HCT116 (cell line): Measurements from ENCODE around the gene ASPG. TPM values are rescaled to one million over a fixed set of nuclear protein-coding genes. Genes with fewer than 3 reads are reported as not detected.

Source experiments
- ATAC-seq: fragments of 200-7000 bp; cut with Tn5 transposase; 2 replicates; pipeline ENCODE4 v1.9.1; 2020; ENCODE audit warnings: mild to moderate bottlenecking, moderate library complexity
- BruUV-seq: library from RNA; stranded (reverse); fragments of 400-500 nt; replicated peaks from 2 replicates; lab custom pipeline; 2021; lab: Mats Ljungman, UMichigan
- CTCF ChIA-PET: fragments of 300-600 bp; sonication (Branson Sonifier 250); formaldehyde crosslinking; loops from one replicate; lab custom pipeline; 2021; ENCODE audit warnings: antibody characterized with exemption; lab: Charles Lee
- POLR2A ChIA-PET: fragments of 300-600, 350-600 bp; sonication (Branson Sonifier 250); formaldehyde crosslinking; loops from one replicate; lab custom pipeline; 2021; ENCODE audit warnings: antibody characterized with exemption; lab: Charles Lee
- RAD21 ChIA-PET, 2 experiments: fragments of 300-600 bp; sonication (Branson Sonifier 250); formaldehyde crosslinking; loops; one replicate each; lab custom pipeline; 2023; ENCODE audit warnings: low total read pairs in 2 of 2; ENCODE audit not compliant: uncharacterized antibody in 2 of 2, unreplicated experiment in 2 of 2, low non-redundant PET in 1 of 2; lab: Charles Lee
- DNase-seq: peaks from one replicate; pipeline ENCODE4 v3.0.0-alpha.2; 2010; ENCODE audit warnings: low read depth, low spot score
- H2AFZ ChIP-seq: fragments of 200-600 bp; shearing (Covaris generic), sonication (generic); 2 replicates; pipeline ENCODE4 v1.6.1; 2017; ENCODE audit warnings: low read depth, mixed run types, mixed read lengths, antibody characterized with exemption, low read length; ENCODE audit not compliant: poor library complexity, severe bottlenecking
- H3K27ac ChIP-seq: 2 replicates; pipeline ENCODE4 v1.5.1; 2012; ENCODE audit warnings: low read depth, low read length
- H3K27me3 ChIP-seq: fragments of 200-600 bp; sonication (generic); 2 replicates; pipeline ENCODE4 v1.6.1; 2016; ENCODE audit warnings: mixed run types, low read length, mixed read lengths; ENCODE audit not compliant: insufficient read depth
- H3K36me3 ChIP-seq, 2 experiments: fragments of 200-500 bp in 1 of 2; fragments of 200-600 bp in 1 of 2; sonication (Bioruptor generic) in 1 of 2; sonication (generic) in 1 of 2; 2 replicates each; pipeline versions ENCODE4 v1.5.1 to v1.6.1; 2014 to 2016; ENCODE audit warnings: low read length in 2 of 2, inconsistent platforms in 1 of 2, mixed read lengths in 1 of 2, mixed run types in 1 of 2; ENCODE audit not compliant: insufficient read depth in 2 of 2, control insufficient read depth in 1 of 2
- H3K4me1 ChIP-seq, 2 experiments: fragments of 200-600 bp in 1 of 2; sonication (generic) in 1 of 2; 2 replicates each; pipeline versions ENCODE4 v1.5.1 to v1.6.1; 2012 to 2017; ENCODE audit warnings: low read length in 2 of 2, inconsistent platforms in 1 of 2, mild to moderate bottlenecking in 1 of 2, mixed read lengths in 1 of 2, mixed run types in 1 of 2, moderate library complexity in 1 of 2; ENCODE audit not compliant: insufficient read depth in 2 of 2, control insufficient read depth in 1 of 2
- H3K4me2 ChIP-seq: fragments of 200-600 bp; sonication (generic); 2 replicates; pipeline ENCODE4 v1.6.1; 2017; ENCODE audit warnings: mixed run types, low read length, mixed read lengths
- H3K4me3 ChIP-seq, 2 experiments: fragments of 200-600 bp in 1 of 2; sonication (generic) in 1 of 2; replicated peaks in 1 of 2; 2 replicates each; pipeline ENCODE4 v1.5.1; 2011 to 2016; ENCODE audit warnings: low read length in 2 of 2, control low read depth in 1 of 2, low read depth in 1 of 2, mild to moderate bottlenecking in 1 of 2, mixed read lengths in 1 of 2, mixed run types in 1 of 2
- H3K79me2 ChIP-seq: fragments of 200-600 bp; sonication (generic); 2 replicates; pipeline ENCODE4 v1.6.1; 2017; ENCODE audit warnings: mild to moderate bottlenecking, mixed run types, low read length, moderate library complexity, mixed read lengths; ENCODE audit not compliant: insufficient read depth
- H3K9ac ChIP-seq: fragments of 200-600 bp; sonication (generic); 2 replicates; pipeline ENCODE4 v1.6.1; 2016; ENCODE audit warnings: low read length, mixed read lengths
- H3K9me2 ChIP-seq: fragments of 200-600 bp; sonication (generic), shearing (Covaris generic); 2 replicates; pipeline ENCODE4 v1.6.1; 2017; ENCODE audit warnings: mixed run types, mild to moderate bottlenecking, moderate library complexity; ENCODE audit not compliant: insufficient read depth
- H3K9me3 ChIP-seq, 2 experiments: fragments of 200-500 bp in 1 of 2; fragments of 200-600 bp in 1 of 2; sonication (Bioruptor generic) in 1 of 2; sonication (generic) in 1 of 2; 2 replicates each; pipeline ENCODE4 v1.6.1; 2014 to 2017; ENCODE audit warnings: low read length in 2 of 2, mixed read lengths in 2 of 2, inconsistent platforms in 1 of 2, low read depth in 1 of 2, mild to moderate bottlenecking in 1 of 2, mixed run types in 1 of 2, moderate library complexity in 1 of 2; ENCODE audit not compliant: control insufficient read depth in 1 of 2, insufficient read depth in 1 of 2
- H4K20me1 ChIP-seq: fragments of 200-600 bp; sonication (generic), shearing (Covaris generic); 2 replicates; pipeline ENCODE4 v1.6.1; 2017; ENCODE audit warnings: mixed run types, mild to moderate bottlenecking, moderate library complexity; ENCODE audit not compliant: insufficient read depth
- CTCF ChIP-seq, 3 experiments: fragments of 200-600 bp in 1 of 3; sonication (generic) in 1 of 3; IDR thresholded peaks in 2 of 3; conservative IDR thresholded peaks in 1 of 3; 2 replicates each; pipeline ENCODE4 v1.5.1; 2012 to 2017; ENCODE audit warnings: low read depth in 2 of 3, low read length in 2 of 3, antibody characterized with exemption in 1 of 3, borderline replicate concordance in 1 of 3, control low read depth in 1 of 3, mild to moderate bottlenecking in 1 of 3, mixed read lengths in 1 of 3, mixed run types in 1 of 3, moderate library complexity in 1 of 3; ENCODE audit not compliant: insufficient read depth in 1 of 3
- EZH2 ChIP-seq: fragments of 200-600 bp; sonication (generic); IDR thresholded peaks from 2 replicates; pipeline ENCODE4 v1.6.1; 2017; ENCODE audit warnings: antibody characterized with exemption, mixed run types
- SP1 ChIP-seq: IDR thresholded peaks from 2 replicates; pipeline ENCODE4 v1.6.1; 2012; ENCODE audit warnings: low read depth
- YY1 ChIP-seq: IDR thresholded peaks from 2 replicates; pipeline ENCODE4 v1.6.1; 2011; ENCODE audit warnings: low read length, low read depth, moderate library complexity, mild to moderate bottlenecking; ENCODE audit not compliant: insufficient replicate concordance; ENCODE audit errors: extremely low read depth
- intact Hi-C: fragments of 100-400 bp; cut with micrococcal nuclease; formaldehyde crosslinking; loops from 2 replicates; pipeline ENCODE4 v1.10.0; 2022
- total RNA-seq: library from RNA; stranded (reverse); gene quantifications from one replicate; pipeline ENCODE4 v1.2.1, GENCODE V29; 2021; ENCODE audit not compliant: unreplicated experiment

The ASPG gene
- total RNA-seq, 1 experiment from 2014 or later: not detected

DNA sequence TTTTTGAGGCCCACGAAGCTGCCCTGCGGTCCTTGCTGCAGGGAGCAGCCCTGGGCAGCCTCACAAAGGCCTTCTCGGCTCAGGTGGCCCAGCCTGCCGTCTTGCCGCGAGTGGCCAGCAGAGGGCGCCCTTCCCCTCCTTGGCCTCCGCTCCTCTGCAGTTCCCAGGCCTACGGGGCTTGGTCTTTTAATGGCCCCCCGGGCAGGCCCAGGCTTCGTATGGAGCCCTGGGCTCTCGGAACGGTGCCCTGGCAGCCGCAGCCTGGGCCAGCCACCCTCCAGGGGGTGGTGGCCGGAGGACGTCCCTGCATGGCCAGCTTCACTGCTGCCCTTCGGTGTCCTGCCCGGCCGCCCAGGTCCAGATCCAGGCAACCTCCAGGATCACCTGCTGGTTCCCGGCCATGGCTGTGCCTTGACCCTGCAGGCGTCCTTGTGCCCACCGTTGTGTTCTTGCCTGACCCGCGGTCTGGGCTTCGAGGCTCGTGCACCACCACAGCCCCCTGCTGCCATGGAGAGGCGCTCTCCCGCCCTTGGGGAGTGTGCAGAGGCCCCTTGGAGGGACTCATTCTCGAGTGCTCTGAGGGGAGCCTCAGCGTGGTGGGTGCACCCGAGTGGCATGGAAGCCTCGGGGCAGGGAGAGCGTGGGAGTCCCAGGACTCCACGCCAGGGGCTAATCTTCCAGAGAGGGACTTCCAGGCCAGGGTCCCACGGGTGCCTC lies 9.4 kb downstream of the ASPG start (continued):
- TF ChIP-seq CTCF (IDR thresholded peaks at IDR 0.05 in 2 of 3, conservative IDR thresholded peaks at IDR 0.05 in 1 of 3; ENCODE audit: borderline replicate concordance in 1 of 3, insufficient read depth in 1 of 3, low read depth in 2 of 3, low read length in 2 of 3): peak; percentile 83 to 89 (median 86)

DNA sequence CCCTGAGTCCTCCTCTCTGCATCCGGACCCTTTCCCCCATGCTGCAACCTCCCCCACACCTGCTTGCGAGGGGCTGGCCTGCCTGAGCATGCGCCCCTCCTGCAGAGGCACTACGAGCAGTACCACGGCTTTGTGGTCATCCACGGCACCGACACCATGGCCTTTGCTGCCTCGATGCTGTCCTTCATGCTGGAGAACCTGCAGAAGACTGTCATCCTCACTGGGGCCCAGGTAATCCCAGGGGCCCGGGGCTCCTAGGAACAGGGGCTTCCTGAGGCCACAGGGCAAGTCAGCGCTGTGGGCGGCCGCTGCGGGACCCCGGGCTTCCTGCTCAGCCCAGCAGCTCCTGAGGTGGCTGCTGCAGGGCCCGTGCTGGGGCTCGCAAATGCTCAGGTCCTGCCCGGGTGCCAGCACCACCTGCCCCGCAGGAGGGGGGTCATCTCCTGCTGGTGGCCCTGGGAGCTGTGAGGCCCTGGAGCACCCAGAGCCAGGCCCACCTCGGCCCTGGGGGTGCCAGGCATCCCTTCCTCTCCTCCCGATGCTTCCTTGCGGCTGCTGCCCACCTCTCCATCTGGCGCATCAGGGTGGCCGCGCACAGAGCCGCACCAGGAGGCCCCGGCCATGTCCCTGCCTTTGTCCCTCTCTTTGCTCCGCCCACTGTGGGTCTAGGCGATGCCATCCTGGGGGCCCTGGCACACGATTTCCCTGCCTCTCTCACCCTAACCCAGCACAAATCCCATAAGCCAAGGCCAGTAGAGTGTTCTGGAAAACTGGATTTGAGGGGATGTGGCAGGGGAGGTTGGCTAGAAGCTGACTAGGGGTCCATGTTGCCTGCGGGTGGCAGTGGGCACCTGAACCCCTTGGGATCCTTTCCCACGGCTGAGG lies 10.2 kb downstream of the ASPG start:
- POLR2A ChIA-PET: no interaction called here
- no peaks in the 10 kb centered on the region for H3K36me3 ChIP-seq
- no peak overlapping the region for H3K27ac ChIP-seq
- H3K27me3 ChIP-seq: no peaks in the 10 kb centered on the region
- H3K4me2 ChIP-seq: no peak overlapping the region
- no peak overlapping the region for H3K4me3 ChIP-seq
- intact Hi-C loops: no loop called here
- no peaks in the 10 kb centered on the region for H3K9me3 ChIP-seq
- no peak for DNase-seq
- H4K20me1 ChIP-seq: no peaks in the 10 kb centered on the region
- H2AFZ ChIP-seq: no peak overlapping the region
- no TSS peak for BruUV-seq
- H3K9me2 ChIP-seq: no peaks in the 10 kb centered on the region
- CTCF ChIA-PET: interaction anchor here (1.3 to 1.9 kb wide), 5 partner anchors 13 to 33 kb away, joined by 4 to 11 read pairs (median 8); no protein-coding TSS in a partner anchor
- TF ChIP-seq YY1 (no peak), EZH2 (no peak), SP1 (no peak)
- H3K9ac ChIP-seq: no peak overlapping the region
- no peak for ATAC-seq
- H3K79me2 ChIP-seq: no peaks in the 10 kb centered on the region
- RAD21 ChIA-PET: no interaction called here
- H3K4me1 ChIP-seq: peaks cover 8 to 18% of the 10 kb centered on the region in 2 experiments
